H9 (cell line): Measurements from ENCODE around the gene USP34. TPM values are rescaled to one million over a fixed set of nuclear protein-coding genes. Genes with fewer than 3 reads are reported as not detected.

Experiments used
- DNase-seq: peaks from one replicate; pipeline ENCODE4 v3.0.0-alpha.2; 2017
- H2AFZ ChIP-seq: one replicate; pipeline ENCODE4 v1.6.1; 2013; ENCODE audit warnings: mild to moderate bottlenecking, low read length, control low read depth, moderate library complexity
- H2AK5ac ChIP-seq: 2 replicates; pipeline ENCODE4 v1.6.1; 2013; ENCODE audit warnings: low read length, control low read depth, mixed read lengths; ENCODE audit not compliant: insufficient read length
- H2BK120ac ChIP-seq: one replicate; pipeline ENCODE4 v1.6.1; 2013; ENCODE audit warnings: low read depth, mild to moderate bottlenecking, low read length, control low read depth, inconsistent platforms; ENCODE audit not compliant: poor library complexity, severe bottlenecking
- H2BK12ac ChIP-seq: 2 replicates; pipeline ENCODE4 v1.6.1; 2013; ENCODE audit warnings: low read length, control low read depth, mixed read lengths, low read depth; ENCODE audit not compliant: insufficient read length
- H2BK15ac ChIP-seq: 2 replicates; pipeline ENCODE4 v1.6.1; 2013; ENCODE audit warnings: low read depth, low read length, control low read depth
- H2BK20ac ChIP-seq: one replicate; pipeline ENCODE4 v1.6.1; 2013; ENCODE audit warnings: low read depth, mild to moderate bottlenecking, low read length, control low read depth, inconsistent platforms; ENCODE audit not compliant: poor library complexity, severe bottlenecking
- H2BK5ac ChIP-seq: 2 replicates; pipeline ENCODE4 v1.6.1; 2013; ENCODE audit warnings: low read length, control low read depth, mixed read lengths; ENCODE audit not compliant: insufficient read length
- H3K14ac ChIP-seq: 2 replicates; pipeline ENCODE4 v1.6.1; 2013; ENCODE audit warnings: low read length, control low read depth; ENCODE audit not compliant: insufficient read depth
- H3K18ac ChIP-seq: 2 replicates; pipeline ENCODE4 v1.6.1; 2013; ENCODE audit warnings: low read depth, mild to moderate bottlenecking, mixed read lengths, low read length, control low read depth; ENCODE audit not compliant: insufficient read length
- H3K23ac ChIP-seq: 2 replicates; pipeline ENCODE4 v1.6.1; 2013; ENCODE audit warnings: low read length, control low read depth, mixed read lengths, low read depth; ENCODE audit not compliant: insufficient read length
- H3K23me2 ChIP-seq: 2 replicates; pipeline ENCODE4 v1.6.1; 2013; ENCODE audit warnings: low read depth, mild to moderate bottlenecking, mixed read lengths, low read length, control low read depth; ENCODE audit not compliant: insufficient read length, poor library complexity, severe bottlenecking
- H3K27ac ChIP-seq: 2 replicates; pipeline ENCODE4 v1.5.1; 2013; ENCODE audit warnings: low read length, control low read depth, mixed read lengths, low read depth; ENCODE audit not compliant: insufficient read length
- H3K27me3 ChIP-seq: 2 replicates; pipeline ENCODE4 v1.6.1; 2013; ENCODE audit warnings: low read length, control low read depth, inconsistent platforms; ENCODE audit not compliant: insufficient read depth
- H3K4ac ChIP-seq: 2 replicates; pipeline ENCODE4 v1.6.1; 2013; ENCODE audit warnings: low read depth, mild to moderate bottlenecking, control low read depth, inconsistent platforms, low read length, moderate library complexity
- H3K4me1 ChIP-seq: 2 replicates; pipeline ENCODE4 v1.6.1; 2013; ENCODE audit warnings: low read length, control low read depth, inconsistent platforms; ENCODE audit not compliant: insufficient read depth
- H3K4me2 ChIP-seq: 2 replicates; pipeline ENCODE4 v1.6.1; 2013; ENCODE audit warnings: low read length, control low read depth, mixed read lengths; ENCODE audit not compliant: insufficient read length, insufficient read depth
- H3K56ac ChIP-seq: 2 replicates; pipeline ENCODE4 v1.6.1; 2013; ENCODE audit warnings: low read depth, mild to moderate bottlenecking, mixed read lengths, low read length, control low read depth; ENCODE audit not compliant: insufficient read length
- H3K79me1 ChIP-seq: 2 replicates; pipeline ENCODE4 v1.6.1; 2013; ENCODE audit warnings: low read depth, mild to moderate bottlenecking, moderate library complexity, low read length, control low read depth, inconsistent platforms; ENCODE audit not compliant: insufficient read depth, poor library complexity, severe bottlenecking
- H3K79me2 ChIP-seq: 2 replicates; pipeline ENCODE4 v1.6.1; 2013; ENCODE audit warnings: low read length, control low read depth, inconsistent platforms; ENCODE audit not compliant: insufficient read depth
- H3K9ac ChIP-seq: 2 replicates; pipeline ENCODE4 v1.6.1; 2013; ENCODE audit warnings: low read length, control low read depth, mixed read lengths; ENCODE audit not compliant: insufficient read length; ENCODE audit errors: extremely low read depth
- H3K9me3 ChIP-seq: one replicate; pipeline ENCODE4 v1.6.1; 2013; ENCODE audit warnings: low read depth, low read length, inconsistent platforms; ENCODE audit not compliant: control insufficient read depth
- H3T11ph ChIP-seq: one replicate; pipeline ENCODE4 v1.6.1; 2013; ENCODE audit warnings: mild to moderate bottlenecking, low read length, control low read depth, inconsistent platforms
- H4K20me1 ChIP-seq: one replicate; pipeline ENCODE4 v1.6.1; 2013; ENCODE audit not compliant: control insufficient read depth, insufficient read length, insufficient read depth
- H4K5ac ChIP-seq: 2 replicates; pipeline ENCODE4 v1.6.1; 2013; ENCODE audit warnings: low read depth, mild to moderate bottlenecking, mixed read lengths, low read length, control low read depth; ENCODE audit not compliant: insufficient read length
- H4K8ac ChIP-seq: replicated peaks from 2 replicates; pipeline ENCODE4 v1.6.1; 2013; ENCODE audit warnings: low read length, control low read depth, mixed read lengths, low read depth; ENCODE audit not compliant: insufficient read length
- H4K91ac ChIP-seq: 2 replicates; pipeline ENCODE4 v1.6.1; 2013; ENCODE audit warnings: low read depth, mild to moderate bottlenecking, moderate library complexity, mixed read lengths, low read length, control low read depth; ENCODE audit not compliant: insufficient read length
- H3K27ac Mint-ChIP-seq, 3 experiments: 2 replicates in 2 of 3; 3 replicates in 1 of 3; pipeline ENCODE4 v1.8.0; 2020 to 2021; ENCODE audit warnings: mixed read lengths in 3 of 3, mild to moderate bottlenecking in 1 of 3, moderate library complexity in 1 of 3
- H3K27me3 Mint-ChIP-seq: 2 replicates; pipeline ENCODE4 v1.8.0; 2021; ENCODE audit warnings: low read depth, mild to moderate bottlenecking, moderate library complexity, mixed read lengths
- H3K36me3 Mint-ChIP-seq, 3 experiments: 2 replicates in 2 of 3; 3 replicates in 1 of 3; pipeline ENCODE4 v1.8.0; 2020 to 2021; ENCODE audit warnings: low read depth in 3 of 3, mixed read lengths in 3 of 3; ENCODE audit not compliant: insufficient read depth in 1 of 3
- H3K4me1 Mint-ChIP-seq, 2 experiments: 2 replicates each; pipeline ENCODE4 v1.8.0; 2020; ENCODE audit warnings: mixed read lengths in 2 of 2
- H3K4me3 Mint-ChIP-seq, 2 experiments: 2 replicates in 1 of 2; 3 replicates in 1 of 2; pipeline ENCODE4 v1.8.0; 2020 to 2021; ENCODE audit warnings: mild to moderate bottlenecking in 2 of 2, mixed read lengths in 2 of 2, moderate library complexity in 1 of 2
- H3K9me3 Mint-ChIP-seq, 2 experiments: 2 replicates in 1 of 2; 3 replicates in 1 of 2; pipeline ENCODE4 v1.8.0; 2020; ENCODE audit warnings: mild to moderate bottlenecking in 2 of 2, mixed read lengths in 2 of 2, moderate library complexity in 1 of 2
- WGBS: extraction: QIAGEN DNeasy Blood & Tissue Kit; methylation state at CpG from one replicate; pipeline ENCODE4 v1.1.7; 2013; ENCODE audit warnings: missing lambda C conversion rate, low lambda C conversion rate, mixed read lengths; ENCODE audit not compliant: insufficient read length; ENCODE audit errors: extremely low coverage; 5-methylcytosine and 5-hydroxymethylcytosine counted together
- total RNA-seq: library from RNA; stranded (reverse); gene quantifications from 2 replicates; pipeline ENCODE4 v1.2.1, GENCODE V29; 2021
- TF ChIP-seq, protein P1 (sequence below): fragments of 200-600 bp; sonication (generic); conservative IDR thresholded peaks from 3 replicates; pipeline ENCODE4 v1.8.0; 2021; ENCODE audit warnings: antibody characterized with exemption, mild to moderate bottlenecking

The USP34 gene
- total RNA-seq, 1 experiment from 2014 or later, result 93.9 TPM

DNA sequence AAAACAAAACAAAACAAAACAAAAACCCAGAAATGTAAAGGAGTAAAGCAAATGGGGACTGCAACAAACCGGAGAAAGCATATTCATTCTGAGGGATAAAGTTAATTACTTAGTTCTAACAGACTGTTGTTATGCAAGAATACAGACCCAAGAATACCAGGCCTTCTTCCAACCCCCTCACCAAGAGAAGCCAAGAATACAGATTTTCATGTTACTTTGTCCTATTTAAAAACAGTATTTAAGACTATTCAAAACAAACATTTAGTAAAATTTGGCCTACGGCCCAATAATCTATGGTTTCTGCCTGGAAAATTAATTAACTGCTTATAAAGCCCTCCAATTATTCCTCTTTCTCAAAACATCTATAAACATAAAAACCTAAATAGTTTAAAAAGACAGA, 91.4 kb downstream of the USP34 start:
- H3K27me3 Mint-ChIP-seq, result no peaks in the 10 kb centered on the region
- Histone ChIP-seq H4K5ac (no peak overlapping the region), H2AK5ac (no peak overlapping the region), H4K8ac (no peak overlapping the region), H3T11ph (no peak overlapping the region), H3K4me1 (no peaks in the 10 kb centered on the region), H3K79me1 (peaks cover 3% of the 10 kb centered on the region), H3K56ac (no peak overlapping the region), H2BK15ac (no peak overlapping the region), H3K18ac (no peak overlapping the region), H3K14ac (no peak overlapping the region), H3K27ac (no peak overlapping the region), H3K27me3 (no peaks in the 10 kb centered on the region), H3K4ac (no peak overlapping the region), H3K9ac (no peak overlapping the region), H2BK120ac (no peak overlapping the region), H3K9me3 (no peaks in the 10 kb centered on the region), H4K20me1 (no peaks in the 10 kb centered on the region), H2AFZ (no peak overlapping the region), H3K23ac (no peak overlapping the region), H2BK20ac (no peak overlapping the region), H4K91ac (no peak overlapping the region), H3K79me2 (no peaks in the 10 kb centered on the region), H2BK5ac (no peak overlapping the region), H3K4me2 (no peak overlapping the region), H3K23me2 (no peaks in the 10 kb centered on the region), H2BK12ac (no peak overlapping the region)
- H3K4me1 Mint-ChIP-seq, result peaks cover 13 to 17% of the 10 kb centered on the region in 2 experiments
- H3K27ac Mint-ChIP-seq, result peak overlapping the region in 1 of 3 experiments; percentile 23; a peak in 2 of 7 replicates
- H3K4me3 Mint-ChIP-seq, result no peak overlapping the region
- peaks cover 54 to 79% (median 78%) of the 10 kb centered on the region in 3 experiments; a peak in 6 of 7 replicates for H3K36me3 Mint-ChIP-seq
- H3K9me3 Mint-ChIP-seq, result no peaks in the 10 kb centered on the region
- TF ChIP-seq, protein P1, sequence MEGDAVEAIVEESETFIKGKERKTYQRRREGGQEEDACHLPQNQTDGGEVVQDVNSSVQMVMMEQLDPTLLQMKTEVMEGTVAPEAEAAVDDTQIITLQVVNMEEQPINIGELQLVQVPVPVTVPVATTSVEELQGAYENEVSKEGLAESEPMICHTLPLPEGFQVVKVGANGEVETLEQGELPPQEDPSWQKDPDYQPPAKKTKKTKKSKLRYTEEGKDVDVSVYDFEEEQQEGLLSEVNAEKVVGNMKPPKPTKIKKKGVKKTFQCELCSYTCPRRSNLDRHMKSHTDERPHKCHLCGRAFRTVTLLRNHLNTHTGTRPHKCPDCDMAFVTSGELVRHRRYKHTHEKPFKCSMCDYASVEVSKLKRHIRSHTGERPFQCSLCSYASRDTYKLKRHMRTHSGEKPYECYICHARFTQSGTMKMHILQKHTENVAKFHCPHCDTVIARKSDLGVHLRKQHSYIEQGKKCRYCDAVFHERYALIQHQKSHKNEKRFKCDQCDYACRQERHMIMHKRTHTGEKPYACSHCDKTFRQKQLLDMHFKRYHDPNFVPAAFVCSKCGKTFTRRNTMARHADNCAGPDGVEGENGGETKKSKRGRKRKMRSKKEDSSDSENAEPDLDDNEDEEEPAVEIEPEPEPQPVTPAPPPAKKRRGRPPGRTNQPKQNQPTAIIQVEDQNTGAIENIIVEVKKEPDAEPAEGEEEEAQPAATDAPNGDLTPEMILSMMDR, result no peak
- WGBS, result no CpG with 5 or more reads among the region's 2 CpGs
- DNase-seq, result no peak
